Tibial nerve (tissue), 4 donors: ENCODE results near the gene TSPAN6. TPM values are rescaled to one million over a fixed set of nuclear protein-coding genes. Genes with fewer than 3 reads are reported as not detected.

Source experiments
- DNase-seq, 2 donors: peaks; one replicate each; pipeline ENCODE4 v3.0.0-alpha.2; 2019; ENCODE audit warnings: low spot score in 2 of 2
- H3K27ac ChIP-seq, 4 donors: fragments of 200-600 bp; sonication (generic) in 3 of 4; one replicate each; pipeline ENCODE4 v1.5.1; 2017 to 2019; ENCODE audit warnings: mild to moderate bottlenecking in 1 of 4
- H3K27me3 ChIP-seq, 2 donors: fragments of 200-600 bp; sonication (generic) in 1 of 2; one replicate each; pipeline versions ENCODE4 v1.5.1 to v1.6.0; 2017 to 2019
- H3K36me3 ChIP-seq, 3 donors: fragments of 200-600 bp; sonication (generic); one replicate each; pipeline ENCODE4 v1.5.1; 2018 to 2019
- H3K4me1 ChIP-seq, 4 donors: fragments of 200-600 bp; sonication (generic) in 3 of 4; one replicate each; pipeline ENCODE4 v1.5.1; 2017 to 2019
- H3K4me3 ChIP-seq, 4 donors: fragments of 200-600 bp; sonication (generic) in 3 of 4; one replicate each; pipeline ENCODE4 v1.5.1; 2017 to 2019; ENCODE audit warnings: mild to moderate bottlenecking in 1 of 4, moderate library complexity in 1 of 4
- H3K9me3 ChIP-seq, 4 donors: fragments of 200-600 bp; sonication (generic) in 3 of 4; one replicate each; pipeline ENCODE4 v1.5.1; 2017 to 2019
- EP300 ChIP-seq, 2 donors: sonication (generic); formaldehyde crosslinking; IDR thresholded peaks; one replicate each; pipeline ENCODE4 v1.6.1; 2017; ENCODE audit warnings: antibody characterized with exemption in 2 of 2, mild to moderate bottlenecking in 1 of 2
- POLR2A ChIP-seq, 2 donors: fragments of 450-650 bp; IDR thresholded peaks; one replicate each; pipeline ENCODE4 v1.6.1; 2017; ENCODE audit warnings: antibody characterized with exemption in 2 of 2, mild to moderate bottlenecking in 2 of 2, moderate library complexity in 2 of 2
- WGBS, 2 donors: methylation state at CpG; one replicate each; pipeline ENCODE4 v1.1.5; 2018; 5-methylcytosine and 5-hydroxymethylcytosine counted together
- total RNA-seq, 4 donors: library from RNA; depleted of rRNA; stranded (reverse); fragments of >200 nt; gene quantifications; one replicate each; pipeline ENCODE4 v1.1.0, GENCODE V29; 2016
- TF ChIP-seq, protein P1 (sequence below), 5 experiments: fragments of 200-600 bp in 3 of 5; fragments of 450-650 bp in 2 of 5; sonication (generic) in 3 of 5; IDR thresholded peaks; one replicate each; pipeline ENCODE4 v1.5.1; 2016 to 2019; ENCODE audit warnings: antibody characterized with exemption in 5 of 5, mild to moderate bottlenecking in 3 of 5, moderate library complexity in 2 of 5

Gene TSPAN6
- total RNA-seq, 4 donors from 2014 or later, result 31.5 to 34.1 (median 32.5) TPM

DNA sequence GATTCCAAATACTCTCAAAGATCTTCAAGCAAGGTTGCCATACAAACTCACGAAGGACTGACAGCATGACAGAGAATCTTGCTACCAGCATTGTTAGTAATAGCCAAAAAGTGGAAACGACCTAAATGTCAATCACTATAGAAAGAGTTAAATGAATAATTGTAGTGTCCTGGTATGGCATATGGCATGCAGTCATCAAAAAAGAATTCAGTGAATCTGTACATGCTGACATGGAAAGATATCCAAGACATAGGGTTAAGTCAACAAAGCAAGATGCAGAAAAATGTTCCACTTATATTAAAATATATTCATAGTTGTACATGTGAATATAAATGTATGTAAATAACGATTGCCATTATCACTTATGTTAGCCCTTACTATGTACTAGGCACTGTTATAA is 45.0 kb upstream of the TSPAN6 start:
- H3K4me3 ChIP-seq, result no peak overlapping the region
- H3K4me1 ChIP-seq, result no peaks in the 10 kb centered on the region
- WGBS, 2 donors, result 51 to 63% methylated on average over 3 of the region's 3 CpGs
- no peak overlapping the region for H3K27ac ChIP-seq
- TF ChIP-seq, protein P1, sequence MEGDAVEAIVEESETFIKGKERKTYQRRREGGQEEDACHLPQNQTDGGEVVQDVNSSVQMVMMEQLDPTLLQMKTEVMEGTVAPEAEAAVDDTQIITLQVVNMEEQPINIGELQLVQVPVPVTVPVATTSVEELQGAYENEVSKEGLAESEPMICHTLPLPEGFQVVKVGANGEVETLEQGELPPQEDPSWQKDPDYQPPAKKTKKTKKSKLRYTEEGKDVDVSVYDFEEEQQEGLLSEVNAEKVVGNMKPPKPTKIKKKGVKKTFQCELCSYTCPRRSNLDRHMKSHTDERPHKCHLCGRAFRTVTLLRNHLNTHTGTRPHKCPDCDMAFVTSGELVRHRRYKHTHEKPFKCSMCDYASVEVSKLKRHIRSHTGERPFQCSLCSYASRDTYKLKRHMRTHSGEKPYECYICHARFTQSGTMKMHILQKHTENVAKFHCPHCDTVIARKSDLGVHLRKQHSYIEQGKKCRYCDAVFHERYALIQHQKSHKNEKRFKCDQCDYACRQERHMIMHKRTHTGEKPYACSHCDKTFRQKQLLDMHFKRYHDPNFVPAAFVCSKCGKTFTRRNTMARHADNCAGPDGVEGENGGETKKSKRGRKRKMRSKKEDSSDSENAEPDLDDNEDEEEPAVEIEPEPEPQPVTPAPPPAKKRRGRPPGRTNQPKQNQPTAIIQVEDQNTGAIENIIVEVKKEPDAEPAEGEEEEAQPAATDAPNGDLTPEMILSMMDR (IDR thresholded peaks at IDR 0.05), result no peak
- TF ChIP-seq EP300 (IDR thresholded peaks at IDR 0.05) (no peak), POLR2A (IDR thresholded peaks at IDR 0.05) (no peak)
- H3K27me3 ChIP-seq, result peaks cover 0 to 13% of the 10 kb centered on the region in 2 donors
- no peaks in the 10 kb centered on the region for H3K36me3 ChIP-seq
- no peak for DNase-seq
- no peaks in the 10 kb centered on the region for H3K9me3 ChIP-seq

DNA sequence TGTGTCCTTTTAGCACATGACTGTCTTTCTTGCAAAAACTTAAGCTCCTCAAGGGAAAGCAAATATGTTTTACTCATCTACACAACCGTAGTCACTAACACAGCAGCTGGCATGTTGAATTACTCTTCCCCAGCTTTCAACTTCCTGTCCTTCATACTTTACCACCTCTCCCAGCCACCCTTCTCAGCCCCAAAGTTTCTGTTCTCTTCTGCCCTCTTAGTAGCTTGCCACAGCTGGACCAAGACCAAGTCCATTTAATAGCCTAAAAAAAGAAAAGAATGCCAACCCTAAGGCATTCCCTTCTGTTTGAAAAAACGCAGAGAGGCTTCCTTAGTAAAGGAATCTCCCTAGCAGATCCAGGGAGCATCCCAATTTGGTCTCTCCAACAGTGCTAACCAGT is 44.1 kb upstream of the TSPAN6 start:
- no peak overlapping the region for H3K27ac ChIP-seq
- WGBS, 2 donors, result 38 to 62% methylated on average over 2 of the region's 2 CpGs
- no peak for DNase-seq

DNA sequence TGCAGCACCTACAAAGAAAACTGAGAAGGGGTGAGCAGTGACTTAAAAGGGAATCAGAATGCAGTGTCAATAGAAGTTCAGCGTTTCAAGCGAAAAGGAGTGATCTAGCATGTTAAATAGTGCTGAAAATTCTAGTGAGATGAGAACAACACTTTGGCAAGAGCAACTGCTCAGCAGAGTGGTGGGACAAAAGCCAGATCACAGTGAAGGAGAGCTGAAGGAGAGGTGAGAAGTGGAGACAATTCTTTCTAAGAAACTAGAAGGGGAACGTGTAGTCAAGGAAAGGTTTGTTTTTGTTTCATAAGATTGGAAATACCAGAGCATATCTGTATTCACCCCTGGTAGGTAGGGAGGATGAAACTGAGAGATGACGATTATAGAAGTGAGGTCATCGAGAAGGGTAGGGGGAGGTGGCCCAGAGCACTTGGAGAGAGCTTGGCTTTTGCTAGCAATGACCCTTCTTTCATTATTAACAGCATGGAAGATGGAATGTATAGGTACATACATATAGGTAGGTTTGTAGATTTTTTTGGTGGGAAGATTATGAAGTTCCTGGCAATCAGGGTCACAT is 41.1 kb upstream of the TSPAN6 start:
- H3K27ac ChIP-seq, result no peak overlapping the region
- 61 to 67% methylated on average over 5 of the region's 5 CpGs for WGBS, 2 donors
- H3K9me3 ChIP-seq, result no peaks in the 10 kb centered on the region

More for the DNA sequence above, 44.1 kb upstream of the TSPAN6 start:
- no peak overlapping the region for H3K4me3 ChIP-seq
- no peaks in the 10 kb centered on the region for H3K9me3 ChIP-seq
- peaks cover 0 to 18% of the 10 kb centered on the region in 2 donors for H3K27me3 ChIP-seq
- TF ChIP-seq EP300 (IDR thresholded peaks at IDR 0.05) (no peak), POLR2A (IDR thresholded peaks at IDR 0.05) (no peak)
- TF ChIP-seq, protein P1 (IDR thresholded peaks at IDR 0.05), result no peak
- no peaks in the 10 kb centered on the region for H3K4me1 ChIP-seq
- no peaks in the 10 kb centered on the region for H3K36me3 ChIP-seq

DNA sequence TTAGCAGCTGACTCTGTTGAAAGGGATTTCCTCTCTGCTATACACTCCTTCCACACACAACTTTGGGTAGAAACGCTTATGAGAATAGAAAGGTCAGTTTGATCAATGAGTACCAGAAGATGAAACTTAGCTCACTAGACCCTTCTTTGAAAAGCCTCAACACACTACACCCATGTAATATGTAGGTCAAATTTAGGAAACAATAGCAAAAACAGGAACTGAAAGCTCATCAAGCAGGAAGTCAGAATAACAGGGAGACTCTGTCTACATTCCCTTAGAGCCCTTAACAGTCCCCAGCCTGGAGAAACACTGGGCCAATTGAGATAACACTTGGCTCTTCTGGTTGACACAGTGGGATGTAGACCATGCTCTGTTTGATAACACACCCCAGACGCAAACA is 38.1 kb upstream of the TSPAN6 start:
- Histone ChIP-seq H3K36me3 (no peaks in the 10 kb centered on the region), H3K9me3 (no peaks in the 10 kb centered on the region), H3K4me1 (no peaks in the 10 kb centered on the region), H3K4me3 (no peak overlapping the region), H3K27ac (peak overlapping the region in 1 of 4 donors; percentile 36), H3K27me3 (peaks cover 0 to 18% of the 10 kb centered on the region in 2 donors)
- TF ChIP-seq, protein P1 (IDR thresholded peaks at IDR 0.05), result no peak
- TF ChIP-seq EP300 (IDR thresholded peaks at IDR 0.05), result no peak
- no peak for TF ChIP-seq POLR2A (IDR thresholded peaks at IDR 0.05)
- WGBS, 2 donors, result 27 to 58% methylated on average over 2 of the region's 2 CpGs
- DNase-seq, result no peak

More for the DNA sequence above, 41.1 kb upstream of the TSPAN6 start:
- Histone ChIP-seq H3K4me1 (no peaks in the 10 kb centered on the region), H3K4me3 (no peak overlapping the region), H3K36me3 (no peaks in the 10 kb centered on the region), H3K27me3 (peaks cover 0 to 14% of the 10 kb centered on the region in 2 donors)
- TF ChIP-seq POLR2A (IDR thresholded peaks at IDR 0.05) (no peak), EP300 (IDR thresholded peaks at IDR 0.05) (no peak)
- TF ChIP-seq, protein P1 (IDR thresholded peaks at IDR 0.05), result no peak
- DNase-seq, result no peak

DNA sequence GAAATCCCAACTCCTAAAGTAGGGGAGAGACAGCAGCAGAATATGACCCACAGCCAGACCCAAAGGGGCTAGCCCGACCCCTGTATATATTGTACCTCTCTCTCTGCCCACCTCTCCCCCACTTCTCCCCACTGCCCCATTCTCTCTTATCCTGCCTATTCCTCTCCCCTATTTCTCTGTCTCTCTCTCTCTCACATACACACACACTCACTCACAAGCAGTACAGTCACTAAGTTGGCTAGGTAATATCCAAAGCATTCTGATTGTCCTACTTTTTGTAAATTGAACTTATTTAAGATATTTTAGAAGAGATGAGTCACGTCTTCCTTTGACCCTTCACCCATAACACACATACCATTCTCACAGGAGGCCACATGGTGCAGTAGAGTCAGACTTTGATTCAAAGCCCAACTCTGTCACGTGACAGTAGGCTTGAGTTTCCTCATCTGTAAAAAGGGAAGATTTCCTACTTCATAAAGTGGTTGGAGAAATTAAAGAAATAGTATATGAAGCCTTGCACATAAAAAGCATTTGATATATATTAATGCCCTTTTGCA is 36.9 kb upstream of the TSPAN6 start:
- Histone ChIP-seq H3K9me3 (no peaks in the 10 kb centered on the region), H3K4me3 (no peak overlapping the region), H3K4me1 (no peaks in the 10 kb centered on the region), H3K36me3 (no peaks in the 10 kb centered on the region), H3K27me3 (peaks cover 0 to 18% of the 10 kb centered on the region in 2 donors), H3K27ac (no peak overlapping the region)
- DNase-seq, result no peak
- TF ChIP-seq, protein P1 (IDR thresholded peaks at IDR 0.05), result no peak
- TF ChIP-seq EP300 (IDR thresholded peaks at IDR 0.05), result no peak
- TF ChIP-seq POLR2A (IDR thresholded peaks at IDR 0.05), result no peak
- WGBS, 2 donors, result 51 to 70% methylated on average over 3 of the region's 3 CpGs
